Measurements from ENCODE around the gene IRF9. TPM values are rescaled to one million over a fixed set of nuclear protein-coding genes. Genes with fewer than 3 reads are reported as not detected.

IRF9 gene
- total RNA-seq, 1 experiment from 2014 or later: 25.1 TPM

- peak within 1 kb of the TSS; percentile 74 for H3K4me3 ChIP-seq (ENCODE audit: low read depth, low read length, poor library complexity, severe bottlenecking)
- H3K9me3 ChIP-seq (ENCODE audit: low read depth, low read length, poor library complexity, severe bottlenecking): no peaks in the 10 kb centered on the region
- H3K4me1 ChIP-seq (ENCODE audit: insufficient read depth, low read length, poor library complexity, severe bottlenecking): peaks cover 20% of the 10 kb centered on the region
- BruUV-seq (replicated peaks): TSS peak; percentile 32
- H3K27me3 ChIP-seq (replicated peaks; ENCODE audit: insufficient read depth, low read depth, low read length, poor library complexity): no peaks in the 10 kb centered on the region
- peak within 1 kb of the TSS; percentile 80 for H3K27ac ChIP-seq (ENCODE audit: low read depth, low read length, poor library complexity, severe bottlenecking)
- intact Hi-C loops (cut with micrococcal nuclease; ENCODE audit: unreplicated experiment): loop anchor here (2.0 kb wide), 1 partner anchor 26 kb away; the partner anchor contains the start of genes DCAF11 and NRL
- H3K36me3 ChIP-seq (ENCODE audit: insufficient read depth, low read length, poor library complexity, severe bottlenecking): peaks cover 41% of the 10 kb centered on the region
- CTCF ChIA-PET: no interaction called here
- peak; percentile 100 for DNase-seq (ENCODE audit: low spot score)
- POLR2A ChIA-PET (ENCODE audit: low non-redundant PET): interaction anchor here (0.6 to 1.1 kb wide), 4 partner anchors 26 to 54 kb away, joined by 3 to 8 read pairs (median 4); partner anchors contain the start of gene TM9SF1
- peak; percentile 42; the same call in 1 of the 2 replicates for TF ChIP-seq CTCF (conservative IDR thresholded peaks at IDR 0.05; ENCODE audit: low read depth, low read length)
- no peak for TF ChIP-seq EZH2 (IDR thresholded peaks at IDR 0.05; ENCODE audit: borderline replicate concordance, low read depth, low read length, poor library complexity, severe bottlenecking)
Measured at GRCh38 chr14:24141097-24141880, 19.8 kb upstream of the IRF9 start, which contains the start of gene EMC9. Gene EMC9 (minus strand): TSS chr14:24141591. CDS start chr14:24141304, 287 bp downstream.

- Histone ChIP-seq H3K27ac (ENCODE audit: low read depth, low read length, poor library complexity, severe bottlenecking) (no peak overlapping the region), H3K4me3 (ENCODE audit: low read depth, low read length, poor library complexity, severe bottlenecking) (no peak overlapping the region), H3K36me3 (ENCODE audit: insufficient read depth, low read length, poor library complexity, severe bottlenecking) (peaks cover 27% of the 10 kb centered on the region), H3K9me3 (ENCODE audit: low read depth, low read length, poor library complexity, severe bottlenecking) (no peaks in the 10 kb centered on the region), H3K4me1 (ENCODE audit: insufficient read depth, low read length, poor library complexity, severe bottlenecking) (peaks cover 18% of the 10 kb centered on the region), H3K27me3 (replicated peaks; ENCODE audit: insufficient read depth, low read depth, low read length, poor library complexity) (no peaks in the 10 kb centered on the region)
- intact Hi-C loops (cut with micrococcal nuclease; ENCODE audit: unreplicated experiment): no loop called here
- no TSS peak for BruUV-seq (replicated peaks)
- ChIA-PET CTCF (no interaction called here), POLR2A (ENCODE audit: low non-redundant PET) (no interaction called here)
- DNase-seq (ENCODE audit: low spot score): no peak
- no peak for TF ChIP-seq EZH2 (IDR thresholded peaks at IDR 0.05; ENCODE audit: borderline replicate concordance, low read depth, low read length, poor library complexity, severe bottlenecking)
Measured at GRCh38 chr14:24143511-24143910, 17.6 kb upstream of the IRF9 start.

- peaks cover 16% of the 10 kb centered on the region for H3K4me1 ChIP-seq (ENCODE audit: insufficient read depth, low read length, poor library complexity, severe bottlenecking)
- no peaks in the 10 kb centered on the region for H3K9me3 ChIP-seq (ENCODE audit: low read depth, low read length, poor library complexity, severe bottlenecking)
- no peaks in the 10 kb centered on the region for H3K27me3 ChIP-seq (replicated peaks; ENCODE audit: insufficient read depth, low read depth, low read length, poor library complexity)
- POLR2A ChIA-PET (ENCODE audit: low non-redundant PET): no interaction called here
- no peak overlapping the region for H3K4me3 ChIP-seq (ENCODE audit: low read depth, low read length, poor library complexity, severe bottlenecking)
- DNase-seq (ENCODE audit: low spot score): no peak
- H3K27ac ChIP-seq (ENCODE audit: low read depth, low read length, poor library complexity, severe bottlenecking): no peak overlapping the region
- H3K36me3 ChIP-seq (ENCODE audit: insufficient read depth, low read length, poor library complexity, severe bottlenecking): peaks cover 25% of the 10 kb centered on the region
- TF ChIP-seq CTCF (conservative IDR thresholded peaks at IDR 0.05; ENCODE audit: low read depth, low read length) (no peak), EZH2 (IDR thresholded peaks at IDR 0.05; ENCODE audit: borderline replicate concordance, low read depth, low read length, poor library complexity, severe bottlenecking) (no peak)
- no TSS peak for BruUV-seq (replicated peaks)
- intact Hi-C loops (cut with micrococcal nuclease; ENCODE audit: unreplicated experiment): no loop called here
- CTCF ChIA-PET: no interaction called here
Measured at GRCh38 chr14:24144451-24144850, 16.6 kb upstream of the IRF9 start.

All from A673 (cell line).